HS-5 (cell line): ENCODE data around the gene SCAF1.
"Not testable (repeated sequence)": the region's sequence is repeated elsewhere in the genome, so short reads cannot be mapped to it uniquely, and the experiment has no call there.

Source experiments
- DNase-seq: peaks from one replicate; pipeline ENCODE4 v3.0.0-alpha.2; 2012; ENCODE audit warnings: low read depth

The SCAF1 gene

DNA sequence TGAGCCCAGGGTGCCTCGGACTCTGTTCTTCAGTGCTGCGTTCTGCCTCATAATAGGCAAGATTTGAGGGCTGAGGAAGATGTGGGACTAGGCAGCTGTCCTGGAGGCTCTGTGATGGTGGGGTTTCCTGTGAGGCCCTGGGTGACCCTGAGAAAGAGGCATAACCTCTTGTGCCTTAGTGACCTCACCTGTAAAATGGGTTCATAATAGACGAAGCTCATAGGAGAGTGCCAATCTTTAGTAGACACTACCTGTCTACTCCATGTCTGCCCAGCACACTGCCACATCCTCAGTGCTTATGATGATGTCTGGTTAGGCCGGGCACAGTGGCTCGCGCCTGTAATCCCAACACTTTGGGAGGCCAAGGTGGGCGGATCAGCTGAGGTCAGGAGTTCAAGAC, 25.5 kb upstream of the SCAF1 start:
- no peak for DNase-seq

DNA sequence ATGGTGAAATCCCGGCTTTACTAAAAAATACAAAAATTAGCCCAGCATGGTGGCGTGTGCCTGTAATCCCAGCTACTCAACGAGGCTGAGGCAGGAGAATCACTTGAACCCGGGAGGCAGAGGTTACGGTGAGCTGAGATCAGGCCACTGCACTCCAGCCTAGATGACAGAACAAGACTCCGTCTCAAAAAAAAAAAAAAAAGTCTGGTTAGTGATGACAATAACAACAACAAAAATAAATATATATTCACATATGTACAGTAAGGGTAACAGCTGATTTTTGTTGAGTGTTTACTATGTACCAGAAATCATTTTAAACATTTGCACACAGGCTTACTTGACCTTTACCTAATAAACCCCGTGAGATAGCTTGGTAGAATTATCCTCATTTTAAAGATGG, 25.1 kb upstream of the SCAF1 start:
- DNase-seq = no peak

DNA sequence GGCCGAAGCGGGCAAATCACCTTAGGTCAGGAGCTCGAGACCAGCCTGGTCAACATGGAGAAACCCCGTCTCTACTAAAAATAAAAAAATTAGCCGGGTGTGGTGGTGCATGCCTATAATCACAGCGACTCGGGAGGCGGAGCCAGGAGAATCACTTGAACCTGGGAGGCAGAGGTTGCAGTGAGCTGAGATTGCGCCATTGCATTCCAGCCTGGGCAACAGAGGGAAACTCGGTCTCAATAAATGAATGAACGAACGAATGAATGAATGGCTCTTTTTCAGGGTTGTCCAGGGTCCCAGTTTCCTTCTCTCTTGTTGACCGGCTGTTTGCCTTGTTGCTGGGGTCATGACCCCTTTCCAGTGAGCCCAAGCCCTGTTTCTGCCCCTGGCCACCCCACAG, 24.1 kb upstream of the SCAF1 start:
- DNase-seq = not testable (repeated sequence)

DNA sequence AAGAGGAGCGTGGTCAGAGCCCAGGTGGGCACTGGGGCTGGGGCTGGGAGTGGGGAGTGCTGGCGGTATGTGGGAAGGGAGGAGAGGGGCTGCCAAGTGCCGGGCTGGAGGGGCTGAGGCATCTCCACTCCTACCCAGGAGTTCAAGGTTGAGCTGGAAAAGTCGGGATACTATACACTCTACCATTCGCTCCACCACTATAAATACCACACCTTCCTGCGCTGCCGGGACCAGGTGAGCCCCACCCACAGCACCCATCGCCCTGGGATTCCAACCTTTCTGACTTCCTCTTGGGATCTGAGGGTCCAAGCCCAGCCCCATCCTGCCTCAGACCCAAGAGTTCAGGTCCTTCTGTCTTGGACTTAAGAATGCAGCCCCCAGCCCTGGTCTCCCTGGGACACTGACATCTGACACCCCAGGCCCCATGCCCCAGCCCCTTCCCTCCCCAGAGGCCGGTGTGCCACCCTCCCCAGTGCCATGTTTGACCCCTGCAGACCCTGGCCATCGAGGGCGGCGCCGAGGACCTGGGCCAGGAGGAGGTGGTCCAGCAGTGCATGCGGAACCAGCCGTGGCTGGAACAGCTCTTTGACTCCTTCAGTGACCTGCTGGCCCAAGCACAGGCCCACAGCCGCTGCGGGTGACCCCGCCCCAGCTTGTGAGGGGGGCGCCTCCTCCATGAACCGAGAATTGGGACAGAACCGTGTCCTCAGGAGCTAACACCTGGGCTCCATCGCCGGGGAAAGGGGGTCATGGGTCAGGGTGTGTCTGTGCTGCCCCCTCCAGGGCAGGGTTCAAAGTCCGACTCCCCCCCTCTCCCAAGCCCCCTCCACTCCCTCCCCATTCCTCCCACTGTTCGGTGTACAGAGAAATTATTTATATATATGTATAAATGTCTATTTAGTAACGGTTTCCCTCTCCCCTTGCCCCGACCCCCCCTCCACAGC, 16.8 kb upstream of the SCAF1 start:
- no peak for DNase-seq

DNA sequence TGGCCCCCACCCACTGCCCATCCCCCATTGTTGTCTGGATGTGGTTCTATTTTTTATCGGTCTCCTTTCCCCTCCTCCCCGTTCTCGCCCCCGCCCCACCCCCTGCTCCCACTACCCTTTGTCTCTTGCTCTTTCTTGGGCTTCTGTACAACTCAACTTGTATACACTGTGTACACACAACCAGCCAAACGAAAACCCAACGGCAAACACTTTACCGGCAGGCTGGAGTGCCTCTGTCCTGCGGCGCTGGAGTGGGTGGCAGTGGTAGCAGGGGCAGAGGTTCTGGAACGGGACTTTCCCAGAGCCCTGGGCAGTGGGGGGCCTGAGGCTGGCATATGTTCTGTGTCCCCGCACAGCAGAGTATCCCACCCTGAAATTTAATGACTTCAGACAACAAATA, 15.8 kb upstream of the SCAF1 start:
- no peak for DNase-seq

DNA sequence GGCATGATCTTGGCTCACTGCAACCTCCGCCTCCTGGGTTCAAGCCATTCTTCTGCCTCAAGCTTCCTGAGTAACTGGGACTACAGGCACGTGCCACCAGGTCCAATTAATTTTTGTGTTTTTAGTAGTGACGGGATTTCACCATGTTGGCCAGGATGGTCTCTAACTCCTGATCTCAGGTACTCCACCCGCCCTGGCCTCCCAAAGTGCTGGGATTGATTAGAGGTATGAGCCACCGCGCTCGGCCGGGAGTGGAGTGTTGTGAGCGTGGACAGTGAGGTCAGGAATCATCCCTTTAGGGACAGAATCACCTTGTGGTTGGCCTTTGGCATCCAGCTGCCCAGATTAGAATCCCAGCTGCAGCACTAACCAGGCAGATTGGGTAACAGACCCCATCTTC, 12.3 kb upstream of the SCAF1 start:
- no peak for DNase-seq

DNA sequence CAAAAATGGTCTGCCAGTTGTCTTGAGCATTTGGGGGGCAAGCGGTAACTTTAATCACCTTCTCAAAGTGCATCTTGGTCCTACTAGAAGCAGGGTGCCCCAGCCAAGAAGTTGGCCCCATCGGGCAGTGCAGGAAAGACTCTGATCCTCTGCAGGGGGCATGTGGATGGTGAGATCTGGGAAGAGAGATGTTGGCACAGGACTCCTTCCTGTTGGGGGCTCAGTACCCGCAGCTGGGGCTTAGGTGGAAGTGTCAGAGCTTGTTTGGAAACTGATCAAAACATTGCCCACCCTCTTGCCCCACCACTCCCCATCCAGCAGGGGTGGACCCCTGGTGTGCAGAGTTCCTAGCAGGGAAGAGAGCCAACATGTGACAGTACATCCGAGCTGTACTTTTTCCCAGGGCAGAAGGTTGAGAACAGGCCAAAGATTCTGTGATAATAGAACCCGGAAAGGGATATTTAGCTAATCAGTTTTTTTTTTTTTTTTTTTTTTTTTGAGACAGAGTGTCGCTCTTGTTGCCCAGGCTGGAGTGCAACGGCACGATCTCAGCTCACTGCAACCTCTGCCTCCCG, 10.9 kb upstream of the SCAF1 start:
- no peak for DNase-seq

DNA sequence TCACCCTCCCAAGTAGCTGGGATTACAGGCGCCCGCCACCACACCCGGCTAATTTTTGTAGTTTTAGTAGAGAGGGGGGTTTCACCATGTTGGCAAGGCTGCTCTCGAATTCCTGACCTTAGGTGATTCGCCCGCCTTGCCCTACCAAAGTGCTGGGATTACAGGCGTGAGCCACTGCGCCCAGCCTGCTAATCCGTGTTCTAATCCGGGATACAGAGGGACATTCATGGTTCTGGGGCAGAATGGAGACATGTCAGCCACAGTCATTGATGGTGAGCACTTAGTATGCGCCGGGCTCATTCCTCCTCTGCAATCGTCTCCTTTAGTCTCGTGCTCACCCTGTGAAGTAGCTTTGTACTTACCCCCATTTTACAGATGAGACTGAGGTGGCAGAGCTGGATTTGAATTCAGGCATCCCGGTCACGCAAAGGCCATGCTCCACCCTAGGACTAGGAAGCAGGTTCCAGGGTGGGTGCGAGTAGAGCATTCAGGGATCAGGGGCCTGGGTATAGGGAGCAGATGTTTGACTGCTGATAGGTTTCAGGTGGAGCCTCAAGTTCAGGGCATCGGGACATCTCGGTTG, 10.3 kb upstream of the SCAF1 start:
- DNase-seq = no peak

DNA sequence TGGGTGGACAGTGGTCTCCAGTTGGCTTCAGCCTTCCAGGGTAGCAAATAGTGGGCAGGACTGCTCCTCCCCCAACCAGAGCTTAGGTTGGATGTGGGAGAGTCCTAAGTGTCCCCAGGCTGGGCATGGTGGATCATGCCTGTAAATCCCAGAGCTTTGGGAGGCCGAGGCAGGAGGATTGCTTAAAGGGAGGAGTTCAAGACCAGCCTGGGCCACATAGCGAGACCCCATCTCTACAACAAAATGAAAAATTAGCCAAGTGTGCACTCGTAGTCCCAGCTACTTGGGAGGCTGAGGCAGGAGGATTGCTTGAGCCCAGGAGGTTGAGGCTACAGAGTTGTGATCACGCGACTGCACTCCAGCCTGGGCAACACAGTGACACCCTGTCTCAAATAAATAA, 9.4 kb upstream of the SCAF1 start:
- no peak for DNase-seq

DNA sequence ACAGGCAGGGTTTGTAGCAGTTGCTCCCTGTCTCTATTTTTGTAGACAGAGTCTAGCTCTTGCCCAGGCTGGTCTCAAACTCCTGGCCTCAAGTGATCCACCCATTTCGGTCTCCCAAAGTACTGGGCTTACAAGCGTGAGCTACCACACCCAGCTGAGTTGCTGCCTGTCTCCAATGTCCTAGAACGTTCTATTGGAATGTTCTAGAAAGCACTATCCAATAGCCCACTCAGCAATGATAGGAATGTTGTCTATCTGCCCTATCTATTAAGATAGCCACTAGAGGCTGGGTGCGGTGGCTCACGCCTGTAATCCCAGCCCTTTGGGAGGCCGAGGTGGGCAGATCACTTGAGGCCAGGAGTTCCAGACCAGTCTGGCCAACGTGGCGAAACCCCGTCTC, 8.7 kb upstream of the SCAF1 start:
- not testable (repeated sequence) for DNase-seq

DNA sequence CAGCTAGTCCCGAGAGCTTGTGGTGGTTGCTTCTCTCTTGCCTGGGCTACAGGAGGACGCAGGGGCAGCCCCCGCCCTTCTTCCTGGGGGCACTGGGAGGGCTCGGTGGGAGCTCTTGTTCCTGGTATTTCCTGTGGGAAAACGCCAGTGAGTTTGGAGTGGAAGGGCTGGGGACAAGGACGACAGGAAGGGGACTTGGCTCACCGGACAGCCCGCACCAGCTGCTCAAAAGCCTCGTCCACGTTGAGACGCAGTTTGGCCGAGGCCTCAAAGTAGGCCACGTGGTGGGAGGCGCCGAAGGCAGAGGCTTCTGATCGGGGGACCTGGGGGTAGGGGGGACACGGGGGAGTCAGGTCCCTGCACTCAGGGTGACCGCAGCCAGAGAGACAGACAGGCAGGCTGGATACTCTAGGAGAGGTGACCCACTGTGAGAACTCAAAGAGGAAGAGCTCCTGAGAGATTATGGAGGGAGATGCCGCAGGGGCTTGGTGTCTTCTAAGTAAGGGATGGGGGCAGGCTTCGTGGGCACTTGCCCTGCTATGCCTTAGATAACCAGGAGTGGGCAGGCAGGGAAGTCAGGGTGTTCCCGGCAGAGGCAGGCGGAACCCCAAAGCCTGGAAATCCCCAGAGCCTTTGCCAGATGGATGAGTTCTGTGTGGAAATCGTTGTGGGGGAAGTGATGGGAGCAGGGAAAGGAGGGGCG, 6.3 kb upstream of the SCAF1 start:
- DNase-seq = no peak

DNA sequence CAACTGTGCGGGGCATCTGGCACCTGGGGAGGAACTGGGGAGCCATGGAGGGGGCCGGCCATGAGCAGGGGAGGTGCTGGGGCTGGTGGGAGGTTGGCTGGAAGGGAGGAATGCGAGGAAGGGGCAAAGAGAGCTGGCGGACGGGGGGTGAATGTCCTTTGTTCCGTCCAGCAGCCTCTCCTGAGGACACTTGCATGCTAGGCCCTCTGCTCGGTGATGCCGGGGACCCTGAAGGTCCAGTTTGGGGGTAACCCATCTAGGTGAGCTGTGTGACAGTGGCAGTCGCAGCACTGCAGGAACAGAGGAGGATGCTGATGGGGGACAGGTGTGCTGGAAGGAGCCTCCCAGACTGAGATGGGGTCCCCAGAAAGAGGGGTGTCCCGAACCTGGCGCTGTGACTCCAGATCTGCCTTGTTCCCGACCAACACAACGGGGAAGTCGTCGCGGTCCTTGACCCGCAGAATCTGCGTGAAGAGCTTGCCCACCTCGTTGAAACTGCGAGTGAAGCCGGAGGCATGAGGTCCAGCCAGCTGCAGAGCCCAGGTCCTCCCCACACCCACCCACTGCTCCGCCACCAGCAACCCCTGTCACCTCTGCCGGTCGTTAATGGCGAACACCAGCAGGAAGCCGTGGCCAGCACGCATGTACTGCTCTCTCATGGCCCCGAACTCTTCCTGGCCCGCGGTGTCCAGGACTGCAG, 5.6 kb upstream of the SCAF1 start:
- no peak for DNase-seq

DNA sequence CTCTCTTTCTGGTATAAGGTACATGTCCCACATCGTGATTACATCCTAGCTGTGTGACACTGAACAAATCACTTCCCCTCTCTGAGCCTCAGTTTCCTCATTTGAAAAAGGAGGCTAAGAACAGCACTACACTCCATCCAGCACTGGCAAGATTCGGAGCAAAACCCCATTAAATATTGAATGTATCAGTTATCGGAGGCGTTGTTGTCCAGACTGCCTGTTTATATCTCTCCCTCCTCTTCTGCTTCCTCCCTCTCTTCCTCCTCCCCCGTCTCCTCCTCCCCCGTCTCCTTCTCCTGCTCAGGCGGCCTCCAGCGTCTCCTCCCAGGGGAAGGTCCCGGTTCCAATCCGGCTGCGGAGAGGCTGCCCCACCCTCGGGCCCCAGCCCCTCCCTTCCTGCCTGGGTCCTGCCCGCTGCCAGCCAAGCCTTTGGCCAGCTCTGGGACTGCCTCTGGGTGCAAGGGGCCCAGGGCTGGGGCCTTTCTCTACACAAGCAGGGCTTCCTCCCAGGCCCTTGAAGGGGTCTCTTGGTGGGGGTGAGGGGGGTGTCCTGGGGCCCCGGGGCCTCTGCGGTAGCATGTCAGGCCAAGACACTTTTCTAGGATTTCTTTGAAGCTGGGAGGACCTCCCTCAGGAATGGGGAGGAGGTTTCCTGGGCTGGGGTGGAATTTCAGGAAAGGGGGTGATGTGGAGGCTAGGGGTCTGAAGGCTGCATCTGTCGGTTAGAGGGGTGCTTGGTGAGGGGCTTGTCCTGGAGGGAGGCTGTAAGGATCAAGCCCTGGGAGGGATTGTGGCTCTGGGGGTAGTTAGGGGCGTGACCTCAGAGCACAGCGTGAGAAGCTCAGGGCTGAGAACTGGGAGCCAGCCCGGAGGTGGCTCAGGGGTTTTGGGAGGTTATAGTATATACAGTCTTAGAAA, 3.9 kb upstream of the SCAF1 start:
- DNase-seq = no peak

DNA sequence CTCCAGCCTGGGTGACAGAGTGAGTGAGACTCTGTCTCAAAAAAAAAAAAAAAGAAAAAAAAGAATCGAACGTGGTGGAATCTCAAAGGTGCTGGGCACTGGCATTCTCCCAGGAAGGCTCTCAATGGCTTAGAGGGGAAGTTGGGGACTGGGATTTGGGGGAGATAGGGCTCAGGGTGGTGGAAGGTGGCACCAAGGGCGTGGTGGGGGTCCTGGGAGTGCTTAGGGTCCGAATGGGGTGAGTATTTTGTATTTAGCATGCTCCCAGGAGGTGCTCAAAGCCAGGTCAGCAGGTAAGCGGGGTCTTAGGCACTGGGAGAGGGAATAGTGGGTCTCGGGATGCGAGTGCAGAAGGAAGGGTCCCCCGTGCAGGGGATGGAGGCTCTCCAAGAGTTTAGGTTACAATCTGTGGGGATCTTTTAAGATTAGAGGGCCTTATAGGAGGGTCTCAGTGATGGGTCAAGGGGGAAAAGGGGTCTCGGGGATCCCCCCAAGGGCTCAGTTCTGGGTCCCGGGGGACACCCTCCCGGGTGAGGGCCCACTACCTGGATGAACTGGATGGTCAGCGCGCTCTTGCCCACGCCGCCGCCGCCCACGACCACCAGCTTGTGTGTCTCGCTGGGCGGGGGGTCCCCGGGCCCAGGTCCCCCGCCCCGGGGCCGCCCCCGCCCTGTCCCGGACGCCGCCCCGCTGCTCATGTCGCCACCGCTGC, 2.5 kb upstream of the SCAF1 start:
- no peak for DNase-seq

DNA sequence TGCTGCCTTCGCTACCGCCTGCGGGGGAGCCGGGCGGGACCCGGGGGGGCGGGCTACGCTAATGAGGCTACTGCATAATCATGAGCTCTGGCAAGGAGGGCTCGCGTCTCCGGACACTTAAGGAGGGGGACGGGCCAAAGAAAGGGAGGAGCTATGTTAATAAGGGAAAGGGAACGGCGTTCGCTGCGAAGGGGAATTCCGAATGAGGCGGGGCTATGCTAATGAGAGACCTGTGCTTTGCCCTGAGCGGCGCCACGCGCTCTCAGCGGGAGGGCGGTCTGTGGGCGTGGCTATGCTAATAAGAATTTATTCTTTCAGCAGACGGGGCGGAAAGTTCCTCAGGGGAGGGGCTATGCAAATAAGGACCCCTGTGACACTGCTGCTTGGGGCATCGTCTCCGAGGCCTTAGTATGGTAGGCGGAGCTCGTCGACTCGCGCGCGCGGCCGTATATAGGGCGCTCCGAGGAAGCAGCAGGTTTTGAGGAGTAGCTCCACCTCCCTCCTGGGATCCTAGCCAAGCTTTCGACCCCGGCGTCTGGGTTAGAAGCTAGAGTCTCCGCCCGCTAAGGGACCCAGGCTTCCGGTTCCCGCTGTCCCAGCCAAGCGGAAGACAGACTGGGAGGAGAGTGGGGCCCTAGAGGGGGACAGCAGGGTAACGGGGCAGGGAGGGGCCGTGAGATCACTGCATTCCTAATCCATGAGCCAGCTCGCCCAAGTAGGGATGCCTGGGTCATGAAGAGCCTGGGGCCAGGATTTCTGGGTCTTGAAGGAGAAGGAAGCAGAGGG, 1.7 kb upstream of the SCAF1 start, which contains the start of gene RRAS:
Gene RRAS (minus strand): TSS at position 31 of the 786 bp plus-strand sequence. CDS start 45 bp downstream, outside the sequence.
- DNase-seq = peak; percentile 100

DNA sequence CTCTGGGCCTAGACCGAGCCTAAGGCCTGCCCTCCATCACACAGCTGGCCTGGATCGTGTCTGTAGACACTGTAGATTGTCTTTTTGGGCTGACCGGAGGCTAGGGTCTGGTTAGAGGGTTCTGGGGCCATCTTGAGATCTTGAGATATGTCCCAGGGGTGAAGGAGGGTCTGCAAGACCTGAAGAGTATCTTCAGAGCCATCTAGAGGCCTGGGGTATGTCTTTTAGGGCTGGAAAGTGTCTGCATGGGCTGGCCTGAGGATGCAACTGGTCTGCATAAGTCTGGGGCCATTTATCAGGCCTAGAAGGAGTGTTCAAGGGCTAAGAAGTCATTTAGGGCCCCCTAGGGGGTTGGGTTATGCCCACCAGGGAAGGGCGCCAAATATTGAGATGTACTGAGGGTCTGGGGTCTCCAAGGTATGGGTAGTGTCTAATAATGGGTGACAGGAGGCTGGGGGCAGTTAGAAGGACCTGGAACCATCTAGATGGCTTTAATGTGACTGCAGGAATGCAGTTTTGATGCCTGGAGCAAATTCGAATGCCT, 555 bp downstream of the SCAF1 start:
- no peak for DNase-seq

DNA sequence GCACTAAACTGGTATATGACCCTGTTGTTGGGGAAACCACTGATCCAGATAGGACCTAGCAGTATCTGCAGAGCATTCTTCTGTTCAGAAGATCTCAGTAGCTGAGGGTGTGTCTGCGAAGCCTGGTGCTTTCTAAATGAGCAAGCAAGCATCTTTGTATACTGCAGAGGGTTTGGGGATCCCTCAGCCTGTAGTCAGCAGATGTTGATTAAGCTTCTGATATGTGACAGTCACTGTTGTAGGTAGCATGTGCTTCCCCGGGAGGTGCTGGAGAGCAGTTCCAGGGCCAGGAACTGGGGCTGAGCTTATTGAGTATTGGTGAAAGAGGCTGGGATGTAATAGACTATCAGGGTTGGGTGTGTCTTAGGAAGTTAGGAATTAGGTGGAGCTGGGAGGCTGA, 1.5 kb downstream of the SCAF1 start:
- DNase-seq = no peak

DNA sequence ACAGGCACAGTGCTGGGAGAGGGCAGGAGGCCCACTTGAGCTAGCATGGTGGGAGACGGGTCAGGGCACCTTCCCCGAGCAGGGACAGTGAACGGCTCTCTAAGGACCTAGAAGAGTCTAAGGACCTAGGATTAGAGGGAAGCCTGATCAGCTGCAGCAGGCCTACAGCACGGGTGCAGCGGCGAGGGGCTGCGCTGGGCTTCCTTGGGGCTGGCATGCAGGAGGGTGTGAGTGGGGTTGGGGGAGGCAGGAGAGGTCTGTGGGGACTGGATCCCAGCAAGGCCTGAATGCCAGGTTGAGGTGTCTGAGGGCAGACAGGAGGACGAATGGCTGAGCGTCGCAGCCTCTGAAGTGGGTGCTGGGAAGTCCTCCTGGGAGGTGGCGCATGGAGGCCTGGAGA, 3.6 kb downstream of the SCAF1 start:
- no peak for DNase-seq

DNA sequence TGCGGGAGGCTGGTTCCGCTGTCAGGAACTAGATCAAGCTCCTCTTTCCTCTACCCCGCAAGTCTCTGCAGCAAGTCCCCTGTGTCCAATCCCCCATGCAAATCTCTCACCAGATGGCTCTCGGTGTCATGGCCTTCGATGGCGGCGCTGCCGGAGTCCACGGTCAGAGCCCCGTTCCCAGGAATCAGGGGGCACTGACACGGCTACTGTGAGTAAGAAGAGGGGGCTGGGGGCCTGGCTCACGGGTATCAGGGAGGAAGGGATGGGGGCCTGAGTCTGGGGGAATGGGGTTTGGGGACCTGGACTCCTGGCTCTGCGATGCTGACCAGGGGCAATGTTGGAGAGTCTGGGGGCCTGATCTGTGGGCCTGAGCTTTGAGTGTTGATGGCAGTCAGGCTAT, 4.0 kb downstream of the SCAF1 start:
- no peak for DNase-seq
